ENCODE data around the gene ST7L. TPM values are rescaled to one million over a fixed set of nuclear protein-coding genes. Genes with fewer than 3 reads are reported as not detected.

The ST7L gene
- total RNA-seq, 1 experiment from 2014 or later, result 18.0 TPM

DNA sequence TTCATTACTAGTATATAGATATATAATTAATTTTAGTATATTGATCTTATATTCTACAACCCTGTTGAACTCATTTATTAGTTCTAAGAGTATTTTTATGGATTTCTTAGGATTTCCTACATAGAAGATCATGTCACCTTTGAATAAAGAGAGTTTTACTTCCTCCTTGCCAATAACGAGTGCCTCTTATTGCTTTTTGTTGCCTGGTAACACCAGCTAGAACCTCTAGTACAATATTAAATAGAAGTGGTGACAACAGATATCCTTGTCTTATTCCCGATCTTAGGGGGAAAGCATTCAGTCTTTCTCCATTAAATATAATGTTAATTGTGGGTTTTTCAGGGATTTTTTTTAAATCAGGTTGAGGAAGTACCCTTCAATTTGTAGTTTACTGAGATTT lies 69.4 kb downstream of the ST7L start (continued):
- TF ChIP-seq, protein P1, sequence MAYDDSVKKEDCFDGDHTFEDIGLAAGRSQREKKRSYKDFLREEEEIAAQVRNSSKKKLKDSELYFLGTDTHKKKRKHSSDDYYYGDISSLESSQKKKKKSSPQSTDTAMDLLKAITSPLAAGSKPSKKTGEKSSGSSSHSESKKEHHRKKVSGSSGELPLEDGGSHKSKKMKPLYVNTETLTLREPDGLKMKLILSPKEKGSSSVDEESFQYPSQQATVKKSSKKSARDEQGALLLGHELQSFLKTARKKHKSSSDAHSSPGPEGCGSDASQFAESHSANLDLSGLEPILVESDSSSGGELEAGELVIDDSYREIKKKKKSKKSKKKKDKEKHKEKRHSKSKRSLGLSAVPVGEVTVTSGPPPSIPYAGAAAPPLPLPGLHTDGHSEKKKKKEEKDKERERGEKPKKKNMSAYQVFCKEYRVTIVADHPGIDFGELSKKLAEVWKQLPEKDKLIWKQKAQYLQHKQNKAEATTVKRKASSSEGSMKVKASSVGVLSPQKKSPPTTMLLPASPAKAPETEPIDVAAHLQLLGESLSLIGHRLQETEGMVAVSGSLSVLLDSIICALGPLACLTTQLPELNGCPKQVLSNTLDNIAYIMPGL (CRISPR knock-in tag; IDR thresholded peaks at IDR 0.05), result no peak
- TF ChIP-seq GRHL2 (CRISPR knock-in tag; IDR thresholded peaks at IDR 0.05; ENCODE audit: insufficient replicate concordance, severe bottlenecking) (no peak), NR1H2 (CRISPR knock-in tag; IDR thresholded peaks at IDR 0.05) (no peak), ZNF121 (CRISPR knock-in tag; IDR thresholded peaks at IDR 0.05) (no peak), ZNF317 (CRISPR knock-in tag; IDR thresholded peaks at IDR 0.05; ENCODE audit: borderline replicate concordance, low read depth) (no peak), FOXJ3 (CRISPR knock-in tag; IDR thresholded peaks at IDR 0.05; ENCODE audit: borderline replicate concordance) (no peak), CREM (CRISPR knock-in tag; IDR thresholded peaks at IDR 0.05) (no peak)
- TF ChIP-seq, protein P2, sequence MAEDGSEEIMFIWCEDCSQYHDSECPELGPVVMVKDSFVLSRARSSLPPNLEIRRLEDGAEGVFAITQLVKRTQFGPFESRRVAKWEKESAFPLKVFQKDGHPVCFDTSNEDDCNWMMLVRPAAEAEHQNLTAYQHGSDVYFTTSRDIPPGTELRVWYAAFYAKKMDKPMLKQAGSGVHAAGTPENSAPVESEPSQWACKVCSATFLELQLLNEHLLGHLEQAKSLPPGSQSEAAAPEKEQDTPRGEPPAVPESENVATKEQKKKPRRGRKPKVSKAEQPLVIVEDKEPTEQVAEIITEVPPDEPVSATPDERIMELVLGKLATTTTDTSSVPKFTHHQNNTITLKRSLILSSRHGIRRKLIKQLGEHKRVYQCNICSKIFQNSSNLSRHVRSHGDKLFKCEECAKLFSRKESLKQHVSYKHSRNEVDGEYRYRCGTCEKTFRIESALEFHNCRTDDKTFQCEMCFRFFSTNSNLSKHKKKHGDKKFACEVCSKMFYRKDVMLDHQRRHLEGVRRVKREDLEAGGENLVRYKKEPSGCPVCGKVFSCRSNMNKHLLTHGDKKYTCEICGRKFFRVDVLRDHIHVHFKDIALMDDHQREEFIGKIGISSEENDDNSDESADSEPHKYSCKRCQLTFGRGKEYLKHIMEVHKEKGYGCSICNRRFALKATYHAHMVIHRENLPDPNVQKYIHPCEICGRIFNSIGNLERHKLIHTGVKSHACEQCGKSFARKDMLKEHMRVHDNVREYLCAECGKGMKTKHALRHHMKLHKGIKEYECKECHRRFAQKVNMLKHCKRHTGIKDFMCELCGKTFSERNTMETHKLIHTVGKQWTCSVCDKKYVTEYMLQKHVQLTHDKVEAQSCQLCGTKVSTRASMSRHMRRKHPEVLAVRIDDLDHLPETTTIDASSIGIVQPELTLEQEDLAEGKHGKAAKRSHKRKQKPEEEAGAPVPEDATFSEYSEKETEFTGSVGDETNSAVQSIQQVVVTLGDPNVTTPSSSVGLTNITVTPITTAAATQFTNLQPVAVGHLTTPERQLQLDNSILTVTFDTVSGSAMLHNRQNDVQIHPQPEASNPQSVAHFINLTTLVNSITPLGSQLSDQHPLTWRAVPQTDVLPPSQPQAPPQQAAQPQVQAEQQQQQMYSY (CRISPR knock-in tag; IDR thresholded peaks at IDR 0.05), result no peak
- TF ChIP-seq, protein P3, sequence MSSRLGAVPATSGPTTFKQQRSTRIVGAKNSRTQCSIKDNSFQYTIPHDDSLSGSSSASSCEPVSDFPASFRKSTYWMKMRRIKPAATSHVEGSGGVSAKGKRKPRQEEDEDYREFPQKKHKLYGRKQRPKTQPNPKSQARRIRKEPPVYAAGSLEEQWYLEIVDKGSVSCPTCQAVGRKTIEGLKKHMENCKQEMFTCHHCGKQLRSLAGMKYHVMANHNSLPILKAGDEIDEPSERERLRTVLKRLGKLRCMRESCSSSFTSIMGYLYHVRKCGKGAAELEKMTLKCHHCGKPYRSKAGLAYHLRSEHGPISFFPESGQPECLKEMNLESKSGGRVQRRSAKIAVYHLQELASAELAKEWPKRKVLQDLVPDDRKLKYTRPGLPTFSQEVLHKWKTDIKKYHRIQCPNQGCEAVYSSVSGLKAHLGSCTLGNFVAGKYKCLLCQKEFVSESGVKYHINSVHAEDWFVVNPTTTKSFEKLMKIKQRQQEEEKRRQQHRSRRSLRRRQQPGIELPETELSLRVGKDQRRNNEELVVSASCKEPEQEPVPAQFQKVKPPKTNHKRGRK (CRISPR knock-in tag; IDR thresholded peaks at IDR 0.05; ENCODE audit: borderline replicate concordance), result no peak

DNA sequence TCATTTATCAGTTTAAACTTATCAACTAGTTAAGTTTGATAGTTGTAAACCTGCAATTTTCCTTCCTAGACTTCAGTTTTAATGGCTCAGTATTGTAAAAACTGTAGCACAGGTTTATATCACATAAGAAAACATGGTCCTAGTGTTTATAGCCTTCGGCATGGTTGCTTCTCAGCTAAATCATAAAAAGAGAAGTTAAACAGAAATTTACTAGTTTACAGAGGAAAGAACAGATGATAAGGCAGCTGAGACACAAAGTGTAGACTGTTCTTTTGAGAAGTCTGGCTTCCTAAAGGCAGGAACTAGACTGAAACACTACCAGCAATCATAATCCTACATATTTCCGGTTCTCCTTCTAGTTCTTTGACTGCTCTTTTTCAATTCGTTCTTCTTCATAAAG lies 70.4 kb downstream of the ST7L start:
- H3K9me3 Mint-ChIP-seq, result no peaks in the 10 kb centered on the region

DNA sequence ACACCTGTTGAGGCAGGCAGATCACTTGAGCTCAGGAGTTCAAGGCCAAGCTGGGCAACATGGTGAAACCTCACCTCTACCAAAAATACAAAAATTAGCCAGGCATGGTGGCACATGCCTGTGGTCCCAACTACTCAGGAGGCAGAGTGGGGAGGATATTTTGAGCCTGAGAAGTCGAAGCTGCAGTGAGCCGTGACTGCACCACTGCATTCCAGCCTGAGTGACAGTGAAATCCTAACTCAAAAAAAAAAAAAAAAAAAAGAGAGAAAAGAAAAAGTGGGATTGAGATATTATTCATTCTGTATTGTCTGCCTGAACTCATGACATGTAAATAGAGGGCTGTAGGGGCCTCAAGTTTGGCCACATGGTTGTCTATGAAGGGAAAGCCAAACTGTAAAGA lies 72.9 kb downstream of the ST7L start:
- Mint-ChIP-seq H3K4me3 (no peak overlapping the region), H3K27ac (no peak overlapping the region), H3K9me3 (no peaks in the 10 kb centered on the region), H3K4me1 (no peaks in the 10 kb centered on the region), H3K27me3 (ENCODE audit: low read depth) (no peaks in the 10 kb centered on the region), H3K36me3 (no peaks in the 10 kb centered on the region)
- ChIA-PET POLR2A (no interaction called here), CTCF (no interaction called here)
- DNase-seq (ENCODE audit: low spot score) (no peak), ATAC-seq (no peak)
- TF ChIP-seq RORB (CRISPR knock-in tag; IDR thresholded peaks at IDR 0.05) (no peak), ZNF416 (CRISPR knock-in tag; IDR thresholded peaks at IDR 0.05) (no peak), CBFB (CRISPR knock-in tag; IDR thresholded peaks at IDR 0.05; ENCODE audit: low read depth) (no peak), KAT7 (CRISPR knock-in tag; IDR thresholded peaks at IDR 0.05; ENCODE audit: borderline replicate concordance) (no peak), CREM (CRISPR knock-in tag; IDR thresholded peaks at IDR 0.05) (no peak), SP1 (CRISPR knock-in tag; conservative IDR thresholded peaks at IDR 0.05) (no peak)
- TF ChIP-seq, protein P4, sequence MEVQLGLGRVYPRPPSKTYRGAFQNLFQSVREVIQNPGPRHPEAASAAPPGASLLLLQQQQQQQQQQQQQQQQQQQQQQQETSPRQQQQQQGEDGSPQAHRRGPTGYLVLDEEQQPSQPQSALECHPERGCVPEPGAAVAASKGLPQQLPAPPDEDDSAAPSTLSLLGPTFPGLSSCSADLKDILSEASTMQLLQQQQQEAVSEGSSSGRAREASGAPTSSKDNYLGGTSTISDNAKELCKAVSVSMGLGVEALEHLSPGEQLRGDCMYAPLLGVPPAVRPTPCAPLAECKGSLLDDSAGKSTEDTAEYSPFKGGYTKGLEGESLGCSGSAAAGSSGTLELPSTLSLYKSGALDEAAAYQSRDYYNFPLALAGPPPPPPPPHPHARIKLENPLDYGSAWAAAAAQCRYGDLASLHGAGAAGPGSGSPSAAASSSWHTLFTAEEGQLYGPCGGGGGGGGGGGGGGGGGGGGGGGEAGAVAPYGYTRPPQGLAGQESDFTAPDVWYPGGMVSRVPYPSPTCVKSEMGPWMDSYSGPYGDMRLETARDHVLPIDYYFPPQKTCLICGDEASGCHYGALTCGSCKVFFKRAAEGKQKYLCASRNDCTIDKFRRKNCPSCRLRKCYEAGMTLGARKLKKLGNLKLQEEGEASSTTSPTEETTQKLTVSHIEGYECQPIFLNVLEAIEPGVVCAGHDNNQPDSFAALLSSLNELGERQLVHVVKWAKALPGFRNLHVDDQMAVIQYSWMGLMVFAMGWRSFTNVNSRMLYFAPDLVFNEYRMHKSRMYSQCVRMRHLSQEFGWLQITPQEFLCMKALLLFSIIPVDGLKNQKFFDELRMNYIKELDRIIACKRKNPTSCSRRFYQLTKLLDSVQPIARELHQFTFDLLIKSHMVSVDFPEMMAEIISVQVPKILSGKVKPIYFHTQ (CRISPR knock-in tag; IDR thresholded peaks at IDR 0.05), result no peak
- TF ChIP-seq, protein P5, sequence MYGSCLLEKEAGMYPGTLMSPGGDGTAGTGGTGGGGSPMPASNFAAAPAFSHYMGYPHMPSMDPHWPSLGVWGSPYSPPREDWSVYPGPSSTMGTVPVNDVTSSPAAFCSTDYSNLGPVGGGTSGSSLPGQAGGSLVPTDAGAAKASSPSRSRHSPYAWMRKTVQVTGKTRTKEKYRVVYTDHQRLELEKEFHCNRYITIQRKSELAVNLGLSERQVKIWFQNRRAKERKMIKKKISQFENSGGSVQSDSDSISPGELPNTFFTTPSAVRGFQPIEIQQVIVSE (CRISPR knock-in tag; IDR thresholded peaks at IDR 0.05; ENCODE audit: borderline replicate concordance), result no peak

More for the DNA sequence above, 70.4 kb downstream of the ST7L start:
- no peak for ATAC-seq
- no peaks in the 10 kb centered on the region for H3K36me3 Mint-ChIP-seq
- H3K27ac Mint-ChIP-seq, result no peak overlapping the region
- no peaks in the 10 kb centered on the region for H3K4me1 Mint-ChIP-seq
- H3K4me3 Mint-ChIP-seq, result no peak overlapping the region
- no peaks in the 10 kb centered on the region for H3K27me3 Mint-ChIP-seq (ENCODE audit: low read depth)
- ChIA-PET CTCF (no interaction called here), POLR2A (no interaction called here)
- no peak for DNase-seq (ENCODE audit: low spot score)
- TF ChIP-seq, protein P5 (CRISPR knock-in tag; IDR thresholded peaks at IDR 0.05; ENCODE audit: borderline replicate concordance), result 0 out of 2 replicates have a peak, but pooled peaks have one; percentile 18
- TF ChIP-seq, protein P6, sequence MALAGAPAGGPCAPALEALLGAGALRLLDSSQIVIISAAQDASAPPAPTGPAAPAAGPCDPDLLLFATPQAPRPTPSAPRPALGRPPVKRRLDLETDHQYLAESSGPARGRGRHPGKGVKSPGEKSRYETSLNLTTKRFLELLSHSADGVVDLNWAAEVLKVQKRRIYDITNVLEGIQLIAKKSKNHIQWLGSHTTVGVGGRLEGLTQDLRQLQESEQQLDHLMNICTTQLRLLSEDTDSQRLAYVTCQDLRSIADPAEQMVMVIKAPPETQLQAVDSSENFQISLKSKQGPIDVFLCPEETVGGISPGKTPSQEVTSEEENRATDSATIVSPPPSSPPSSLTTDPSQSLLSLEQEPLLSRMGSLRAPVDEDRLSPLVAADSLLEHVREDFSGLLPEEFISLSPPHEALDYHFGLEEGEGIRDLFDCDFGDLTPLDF (CRISPR knock-in tag; IDR thresholded peaks at IDR 0.05), result no peak

All from WTC11 (cell line).